Upper lobe of left lung (tissue), 6 donors: Measurements from ENCODE around the gene ARFIP1. TPM values are rescaled to one million over a fixed set of nuclear protein-coding genes. Genes with fewer than 3 reads are reported as not detected.

ENCODE experiments used
- ATAC-seq, 2 donors: fragments of 200-7000 bp; cut with Tn5 transposase; one replicate each; pipeline ENCODE4 v1.9.1; 2022; ENCODE audit warnings: mild to moderate bottlenecking in 2 of 2, moderate library complexity in 2 of 2; ENCODE audit not compliant: low FRiP score in 2 of 2
- DNase-seq, 2 donors: peaks; one replicate each; pipeline ENCODE4 v3.0.0-alpha.2; 2019 to 2020
- H3K27ac ChIP-seq, 4 donors: fragments of 200-600 bp; sonication (generic); one replicate each; pipeline ENCODE4 v1.5.1; 2016 to 2019
- H3K27me3 ChIP-seq, 4 donors: fragments of 200-600 bp; sonication (generic); one replicate each; pipeline ENCODE4 v1.5.1; 2017 to 2019
- H3K36me3 ChIP-seq, 4 donors: fragments of 200-600 bp; sonication (generic); one replicate each; pipeline ENCODE4 v1.5.1; 2016 to 2019
- H3K4me1 ChIP-seq, 4 donors: fragments of 200-600 bp; sonication (generic); one replicate each; pipeline ENCODE4 v1.5.1; 2018 to 2019
- H3K4me3 ChIP-seq, 4 donors: fragments of 200-600 bp; sonication (generic); one replicate each; pipeline ENCODE4 v1.5.1; 2017 to 2019; ENCODE audit warnings: mild to moderate bottlenecking in 2 of 4, moderate library complexity in 1 of 4
- H3K9me3 ChIP-seq, 4 donors: fragments of 200-600 bp; sonication (generic); one replicate each; pipeline ENCODE4 v1.5.1; 2018 to 2019
- CTCF ChIP-seq, 6 experiments: fragments of 450-650 bp in 4 of 6; fragments of 200-600 bp in 2 of 6; sonication (generic) in 2 of 6; IDR thresholded peaks; one replicate each; pipeline ENCODE4 v1.5.1; 2016 to 2019; ENCODE audit warnings: antibody characterized with exemption in 6 of 6
- EP300 ChIP-seq, 4 donors: sonication (generic); formaldehyde crosslinking; IDR thresholded peaks; one replicate each; pipeline ENCODE4 v1.5.1; 2017; ENCODE audit warnings: antibody characterized with exemption in 4 of 4, control low read depth in 2 of 4
- POLR2A ChIP-seq, 4 donors: fragments of 450-650 bp; IDR thresholded peaks; one replicate each; pipeline ENCODE4 v1.5.1; 2016 to 2017; ENCODE audit warnings: antibody characterized with exemption in 4 of 4, mild to moderate bottlenecking in 2 of 4
- POLR2AphosphoS5 ChIP-seq, 2 donors: sonication (generic); formaldehyde crosslinking; IDR thresholded peaks; one replicate each; pipeline ENCODE4 v1.5.1; 2017; ENCODE audit warnings: antibody characterized with exemption in 2 of 2
- WGBS, 2 donors: methylation state at CpG; one replicate each; pipeline ENCODE4 v1.1.5; 2017 to 2018; 5-methylcytosine and 5-hydroxymethylcytosine counted together
- total RNA-seq, 6 donors: library from RNA; depleted of rRNA in 4 of 6; stranded (reverse); fragments of >200 nt in 4 of 6; gene quantifications; one replicate each; pipeline versions ENCODE4 v1.1.0 to v1.2.1, GENCODE V29; 2016 to 2021
- donor health status: DM: no; HTN: no; CAD: no; lungs with moderate emphysema.
- donor health status: DM: no; HTN: yes; CAD: no; lungs with severe emphysema.

The ARFIP1 gene
- total RNA-seq, 6 donors from 2014 or later = 17.8 to 54.0 (median 30.4) TPM

DNA sequence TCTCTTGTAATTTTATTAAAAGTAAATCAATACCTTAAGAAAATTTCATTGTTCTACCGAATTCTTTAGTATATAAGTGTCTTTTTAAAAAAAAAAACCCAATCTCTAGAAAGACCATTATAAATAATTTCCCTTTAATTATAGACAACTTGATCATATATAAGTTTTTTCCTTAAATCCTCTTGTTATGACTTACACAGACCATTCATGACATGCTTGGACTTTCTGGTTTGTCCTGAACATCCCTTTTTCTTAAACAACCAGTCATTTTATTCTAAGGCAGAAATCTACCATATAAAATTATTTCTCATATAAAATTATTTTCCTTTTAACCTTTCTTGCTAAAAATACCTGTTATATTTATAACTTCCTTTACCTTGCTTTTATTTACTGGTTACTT is 141.0 kb downstream of the ARFIP1 start:
- ATAC-seq = no peak
- Histone ChIP-seq H3K36me3 (no peaks in the 10 kb centered on the region), H3K4me1 (peaks cover 0 to 8% (median 0%) of the 10 kb centered on the region in 4 donors), H3K27ac (no peak overlapping the region), H3K9me3 (peaks cover 0 to 9% (median 2%) of the 10 kb centered on the region in 4 donors), H3K4me3 (no peak overlapping the region), H3K27me3 (no peaks in the 10 kb centered on the region)
- WGBS, 2 donors = 53 to 75% methylated on average over 1 of the region's 1 CpG
- TF ChIP-seq CTCF (IDR thresholded peaks at IDR 0.05) (no peak), EP300 (IDR thresholded peaks at IDR 0.05) (no peak), POLR2A (IDR thresholded peaks at IDR 0.05) (no peak), POLR2AphosphoS5 (IDR thresholded peaks at IDR 0.05) (no peak)
- DNase-seq = no peak

DNA sequence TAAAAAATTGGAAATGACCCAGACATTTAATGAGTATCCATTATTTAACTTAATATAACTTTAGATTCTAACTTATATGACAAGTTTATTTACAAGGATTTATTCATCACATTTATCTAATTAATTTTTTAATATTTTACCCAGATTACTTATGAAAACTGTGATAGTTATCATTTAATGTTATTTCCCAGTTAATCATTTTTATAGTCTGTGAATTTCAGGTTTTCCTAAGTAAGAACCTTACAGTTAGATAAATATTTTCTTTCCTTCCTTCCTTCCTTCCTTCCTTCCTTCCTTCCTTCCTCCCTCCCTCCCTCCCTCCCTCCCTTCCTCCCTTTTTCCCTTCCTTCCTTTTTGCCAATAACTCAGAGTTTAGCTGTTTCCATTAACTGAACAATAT is 141.5 kb downstream of the ARFIP1 start:
- H3K4me1 ChIP-seq = peaks cover 0 to 8% (median 0%) of the 10 kb centered on the region in 4 donors

GRCh38 chr4:152925851-152926250 is 146.1 kb downstream of the ARFIP1 start:
- no peak for ATAC-seq
- DNase-seq = no peak
- Histone ChIP-seq H3K36me3 (no peaks in the 10 kb centered on the region), H3K27me3 (no peaks in the 10 kb centered on the region), H3K27ac (no peak overlapping the region), H3K4me3 (no peak overlapping the region), H3K9me3 (no peaks in the 10 kb centered on the region), H3K4me1 (no peaks in the 10 kb centered on the region)
- TF ChIP-seq CTCF (IDR thresholded peaks at IDR 0.05) (no peak), EP300 (IDR thresholded peaks at IDR 0.05) (no peak)
- 92 to 100% methylated on average over 1 of the region's 1 CpG for WGBS, 2 donors

More for the DNA sequence above, 141.5 kb downstream of the ARFIP1 start:
- H3K4me3 ChIP-seq = no peak overlapping the region
- no peak overlapping the region for H3K27ac ChIP-seq
- no peak for TF ChIP-seq POLR2AphosphoS5 (IDR thresholded peaks at IDR 0.05)
- no peak for TF ChIP-seq POLR2A (IDR thresholded peaks at IDR 0.05)
- TF ChIP-seq EP300 (IDR thresholded peaks at IDR 0.05) = no peak
- no peak for TF ChIP-seq CTCF (IDR thresholded peaks at IDR 0.05)
- H3K27me3 ChIP-seq = no peaks in the 10 kb centered on the region
- DNase-seq (no peak), ATAC-seq (no peak)
- H3K9me3 ChIP-seq = peaks cover 0 to 9% (median 2%) of the 10 kb centered on the region in 4 donors
- no peaks in the 10 kb centered on the region for H3K36me3 ChIP-seq

GRCh38 chr4:152926959-152927358 is 147.2 kb downstream of the ARFIP1 start:
- 90 to 94% methylated on average over 4 of the region's 4 CpGs for WGBS, 2 donors
- Histone ChIP-seq H3K4me3 (no peak overlapping the region), H3K4me1 (no peaks in the 10 kb centered on the region), H3K27me3 (no peaks in the 10 kb centered on the region), H3K36me3 (no peaks in the 10 kb centered on the region), H3K9me3 (no peaks in the 10 kb centered on the region), H3K27ac (no peak overlapping the region)
- TF ChIP-seq POLR2A (IDR thresholded peaks at IDR 0.05) (no peak), POLR2AphosphoS5 (IDR thresholded peaks at IDR 0.05) (no peak), EP300 (IDR thresholded peaks at IDR 0.05) (no peak), CTCF (IDR thresholded peaks at IDR 0.05) (no peak)
- no peak for ATAC-seq
- no peak for DNase-seq

GRCh38 chr4:152927737-152928136 is 148.0 kb downstream of the ARFIP1 start:
- WGBS, 2 donors = 73 to 86% methylated on average over 3 of the region's 3 CpGs
- DNase-seq (no peak), ATAC-seq (no peak)
- no peak overlapping the region for H3K4me3 ChIP-seq
- no peak for TF ChIP-seq CTCF (IDR thresholded peaks at IDR 0.05)
- no peak for TF ChIP-seq POLR2AphosphoS5 (IDR thresholded peaks at IDR 0.05)
- no peak for TF ChIP-seq EP300 (IDR thresholded peaks at IDR 0.05)
- no peak for TF ChIP-seq POLR2A (IDR thresholded peaks at IDR 0.05)
- no peaks in the 10 kb centered on the region for H3K4me1 ChIP-seq
- H3K36me3 ChIP-seq = no peaks in the 10 kb centered on the region
- H3K27ac ChIP-seq = no peak overlapping the region
- no peaks in the 10 kb centered on the region for H3K27me3 ChIP-seq
- no peaks in the 10 kb centered on the region for H3K9me3 ChIP-seq
